GM19468 (cell line): ENCODE data around the gene ME3.

ENCODE experiments used
- ATAC-seq: cut with Tn5 transposase; IDR thresholded peaks from one replicate; pipeline ENCODE4 v1.9.1; 2021; ENCODE audit warnings: mild to moderate bottlenecking, moderate library complexity, moderate number of reproducible peaks; ENCODE audit not compliant: unreplicated experiment; ENCODE audit errors: extremely low read depth

The ME3 gene

GRCh38 chr11:86477495-86478155, 194.8 kb downstream of the ME3 start:
- no peak for ATAC-seq

DNA sequence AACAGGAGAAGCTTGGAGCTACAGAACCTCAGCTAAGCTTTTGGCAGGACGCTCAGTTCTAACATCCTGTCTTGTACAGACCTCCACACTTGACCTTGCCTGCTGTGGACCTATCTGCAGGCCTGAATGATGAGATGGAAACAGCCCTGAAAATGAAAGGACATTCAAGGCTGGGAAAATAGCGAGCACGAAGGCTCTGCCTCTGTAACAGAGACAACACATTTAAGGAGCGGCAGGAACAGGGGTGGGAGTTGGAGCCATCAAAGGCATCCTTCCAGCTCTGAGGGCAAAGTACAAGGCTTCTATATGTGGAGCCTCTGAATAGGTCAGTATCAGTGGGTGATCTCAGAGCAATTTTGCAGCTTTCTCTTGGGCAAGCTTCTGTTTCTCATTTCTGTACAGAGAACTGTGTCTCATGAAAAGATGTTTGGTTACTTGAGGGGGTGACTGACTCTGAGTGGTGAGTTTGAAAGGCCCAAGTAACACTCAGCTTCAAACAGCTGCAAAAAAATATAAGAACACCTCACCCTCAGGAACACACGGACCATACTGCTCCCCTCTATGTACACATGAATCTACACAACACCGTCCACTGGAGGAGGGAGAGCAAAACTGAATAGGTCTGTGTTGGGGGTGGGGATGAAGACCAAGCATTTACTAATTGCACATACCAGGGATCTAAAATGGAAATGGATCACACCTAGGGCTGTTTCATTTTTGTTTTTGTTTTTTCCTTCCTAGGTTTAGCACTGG, 196.1 kb downstream of the ME3 start:
- ATAC-seq: no peak

- no peak for ATAC-seq
These were observed 197.4 kb downstream of the ME3 start for GRCh38 chr11:86475027-86475426.

GRCh38 chr11:86473991-86474833, 198.2 kb downstream of the ME3 start:
- ATAC-seq: no peak

DNA sequence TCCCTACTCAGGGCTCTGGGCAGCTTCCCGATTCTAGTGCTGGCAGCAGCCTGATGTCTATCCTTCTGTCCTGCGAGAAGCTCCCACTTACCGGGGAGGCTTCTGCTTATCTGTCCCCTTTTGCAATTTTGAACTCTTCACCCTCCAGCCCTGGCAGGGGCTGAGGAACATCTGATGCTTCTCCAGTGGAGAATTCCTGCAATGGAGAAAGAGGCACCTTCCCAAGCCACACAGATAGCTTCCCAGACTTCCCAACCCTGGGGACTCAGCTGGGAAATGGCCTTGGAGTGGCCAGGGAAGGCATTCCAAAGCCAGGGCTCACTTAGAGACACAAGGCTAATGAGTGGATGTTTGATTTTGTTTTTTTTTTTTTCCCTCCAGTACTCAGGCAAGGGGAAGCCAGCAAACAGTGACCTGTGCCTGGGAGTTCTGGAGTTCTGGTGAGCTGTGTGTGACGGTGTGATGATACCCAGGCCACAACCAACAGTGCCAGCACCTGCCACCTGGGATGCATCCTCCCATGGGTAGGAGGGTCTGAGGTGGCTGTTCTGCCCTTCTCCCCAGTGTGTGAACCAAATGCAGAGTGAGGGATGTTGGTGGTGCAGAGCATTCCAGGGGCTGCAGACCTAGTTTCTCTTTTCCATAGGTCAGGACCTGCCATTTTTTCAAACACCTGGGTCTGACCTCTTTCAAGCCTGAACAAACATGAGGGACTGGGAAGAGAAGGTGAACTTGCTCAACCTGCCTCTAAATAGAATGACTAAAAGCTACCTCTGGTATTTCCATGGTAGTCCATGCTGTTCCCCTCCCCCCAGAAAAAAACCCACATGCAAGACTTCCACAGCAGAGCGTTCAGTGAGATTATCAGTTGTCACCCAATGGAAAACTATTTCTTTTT, 202.7 kb downstream of the ME3 start:
- ATAC-seq: no peak

GRCh38 chr11:86468169-86468568, 204.2 kb downstream of the ME3 start:
- ATAC-seq: no peak

DNA sequence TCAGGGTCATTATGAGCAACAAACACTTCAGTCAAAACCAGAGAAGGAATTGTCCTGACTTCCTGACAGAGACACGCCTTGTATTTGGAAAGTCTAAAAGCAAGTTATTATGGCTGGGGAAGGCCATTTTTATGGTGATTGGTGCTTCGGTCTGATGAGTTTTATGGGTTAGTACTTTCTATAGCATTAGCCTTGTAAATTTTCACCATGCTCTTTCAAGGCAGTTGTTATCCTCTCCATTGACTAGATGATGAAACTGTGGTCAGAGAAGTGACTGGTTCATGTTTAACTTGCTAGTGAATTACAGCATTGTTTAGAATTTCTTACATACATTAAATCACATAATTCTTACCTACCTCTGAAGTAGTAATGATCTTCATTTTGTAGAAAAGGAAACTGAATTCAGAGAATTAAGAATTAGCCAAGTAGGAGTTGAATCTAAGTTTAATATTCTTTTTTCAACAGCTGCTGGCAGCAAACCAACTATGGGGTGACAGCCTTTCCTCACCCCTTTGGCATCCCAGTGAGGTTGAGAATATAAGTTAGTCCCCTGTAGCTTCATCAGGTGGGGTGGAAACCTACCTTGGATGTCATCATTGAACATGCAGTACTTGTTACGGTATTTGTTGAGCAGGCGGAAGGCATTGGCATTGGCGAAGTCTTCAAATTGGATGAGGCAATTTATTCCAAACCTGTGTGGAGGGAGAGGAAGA, 207.8 kb downstream of the ME3 start:
- no peak for ATAC-seq

DNA sequence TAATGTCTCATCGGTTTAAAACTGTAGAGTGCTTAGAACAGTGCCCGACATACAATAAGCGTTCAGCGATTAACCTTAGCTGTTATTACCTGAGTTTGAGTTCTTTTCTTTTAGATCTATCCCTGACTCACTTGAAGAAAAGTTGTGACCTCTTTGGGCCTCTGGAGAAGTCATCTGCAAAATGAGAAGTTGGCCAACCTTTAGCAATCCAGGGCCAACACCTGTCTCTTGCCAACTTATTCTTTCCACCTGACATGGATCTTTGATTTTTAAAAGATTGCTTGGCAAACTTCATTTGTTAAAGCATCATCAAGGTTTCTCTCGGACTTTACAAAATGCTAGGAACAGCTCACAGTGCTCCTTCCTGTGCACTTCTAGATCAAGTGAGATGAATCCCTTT, 208.5 kb downstream of the ME3 start:
- ATAC-seq: no peak

- no peak for ATAC-seq
These were observed 209.3 kb downstream of the ME3 start for GRCh38 chr11:86463120-86463519.

GRCh38 chr11:86461892-86462291, 210.5 kb downstream of the ME3 start:
- ATAC-seq: no peak

DNA sequence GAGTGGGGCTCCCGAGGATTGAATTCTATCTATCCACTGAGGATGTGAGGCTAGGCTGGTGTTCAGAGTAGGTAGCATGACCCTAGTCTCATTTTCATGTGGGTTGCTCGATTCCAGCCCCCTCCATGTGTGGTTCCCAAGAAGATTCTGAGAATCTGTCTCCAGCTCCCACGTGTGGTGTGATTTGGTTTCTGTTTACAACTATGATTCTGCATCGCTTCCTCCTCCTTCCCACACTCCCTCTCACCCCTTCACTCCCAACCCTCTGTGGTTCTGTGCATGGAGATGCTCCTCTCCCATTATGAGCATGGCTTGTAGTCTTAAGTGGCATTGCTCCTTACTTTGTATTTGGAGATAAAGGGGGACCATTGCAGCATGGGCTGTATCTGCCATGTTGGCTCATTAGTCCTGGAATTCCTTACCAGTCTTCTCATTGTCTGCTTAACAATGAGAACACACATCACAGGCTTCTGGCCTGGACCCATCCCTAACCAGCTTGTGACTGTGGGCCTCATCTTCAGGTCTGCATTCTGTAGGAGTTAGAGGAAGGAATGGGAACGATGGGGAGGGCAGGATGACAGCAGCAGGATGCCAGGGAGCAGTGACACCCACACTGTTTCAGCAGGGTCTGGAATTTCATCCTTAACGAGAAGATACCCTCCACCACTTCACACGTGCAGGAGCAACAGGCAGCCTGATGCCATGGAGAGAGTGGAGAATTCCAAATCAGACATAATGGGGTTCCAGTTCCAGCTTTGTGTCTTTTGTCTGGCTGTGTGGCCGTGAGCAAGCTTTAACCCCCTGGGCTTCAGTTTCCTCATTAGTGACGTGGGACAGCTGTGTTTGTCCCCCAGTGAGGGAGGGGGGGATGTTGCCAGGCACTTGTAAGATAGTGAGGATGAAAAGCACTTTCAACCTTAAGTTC, 211.7 kb downstream of the ME3 start:
- ATAC-seq: no peak

DNA sequence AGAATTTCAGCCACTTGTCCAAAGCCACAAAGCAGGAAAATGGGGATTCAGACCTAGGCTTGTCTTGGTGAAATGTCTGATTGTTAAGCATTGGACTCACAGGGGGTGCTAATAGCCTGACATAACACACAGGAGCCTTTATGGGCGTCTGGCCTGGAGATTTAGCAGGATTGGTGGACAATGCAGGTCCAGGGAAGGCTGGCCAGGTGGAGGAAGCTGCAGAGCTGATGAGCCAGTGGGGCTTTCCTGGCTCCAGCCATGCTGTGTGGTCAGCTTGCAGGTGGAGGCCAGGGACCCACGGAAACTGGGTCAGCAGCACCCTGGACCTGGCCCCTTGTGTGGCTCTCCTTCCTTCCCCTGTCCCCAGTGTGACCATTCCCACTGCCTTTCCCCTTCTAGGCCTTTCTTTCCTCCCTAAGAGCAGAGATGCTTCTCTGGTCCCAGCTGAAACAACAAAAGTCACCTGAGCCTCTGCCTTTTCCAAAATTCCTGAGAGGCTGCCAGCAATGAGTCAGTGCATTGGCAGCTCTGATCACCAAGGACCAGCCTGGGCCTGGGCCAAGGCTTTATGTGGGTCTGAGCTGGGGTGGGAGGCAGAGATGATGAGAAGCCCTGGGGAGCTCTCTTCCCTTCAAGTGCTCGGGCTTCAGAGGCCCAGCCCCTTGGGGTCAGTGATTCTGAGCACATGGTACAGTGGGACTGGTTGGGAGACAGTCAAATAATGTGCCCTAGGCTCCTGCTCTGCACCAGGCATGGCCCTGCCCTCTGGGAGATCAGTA, 212.5 kb downstream of the ME3 start:
- no peak for ATAC-seq

DNA sequence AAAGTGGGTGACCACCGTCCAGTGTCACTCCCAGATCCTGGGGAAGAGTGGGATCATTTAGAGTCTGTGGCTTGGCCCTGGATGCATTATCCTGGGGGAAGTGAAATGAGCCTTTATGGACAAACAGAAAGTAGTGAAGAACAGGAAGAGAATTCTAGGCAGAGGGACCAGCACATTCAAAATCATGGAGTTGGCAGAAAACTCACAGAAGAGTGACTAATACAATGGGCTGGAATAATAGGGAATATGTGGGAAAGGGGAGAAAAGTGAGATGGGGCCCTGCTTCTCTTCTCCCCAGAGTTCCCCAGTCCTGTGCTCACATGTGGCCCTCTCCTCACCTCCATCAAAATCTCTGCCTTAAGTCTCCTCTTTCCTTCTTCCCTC, 213.4 kb downstream of the ME3 start:
- ATAC-seq: no peak

DNA sequence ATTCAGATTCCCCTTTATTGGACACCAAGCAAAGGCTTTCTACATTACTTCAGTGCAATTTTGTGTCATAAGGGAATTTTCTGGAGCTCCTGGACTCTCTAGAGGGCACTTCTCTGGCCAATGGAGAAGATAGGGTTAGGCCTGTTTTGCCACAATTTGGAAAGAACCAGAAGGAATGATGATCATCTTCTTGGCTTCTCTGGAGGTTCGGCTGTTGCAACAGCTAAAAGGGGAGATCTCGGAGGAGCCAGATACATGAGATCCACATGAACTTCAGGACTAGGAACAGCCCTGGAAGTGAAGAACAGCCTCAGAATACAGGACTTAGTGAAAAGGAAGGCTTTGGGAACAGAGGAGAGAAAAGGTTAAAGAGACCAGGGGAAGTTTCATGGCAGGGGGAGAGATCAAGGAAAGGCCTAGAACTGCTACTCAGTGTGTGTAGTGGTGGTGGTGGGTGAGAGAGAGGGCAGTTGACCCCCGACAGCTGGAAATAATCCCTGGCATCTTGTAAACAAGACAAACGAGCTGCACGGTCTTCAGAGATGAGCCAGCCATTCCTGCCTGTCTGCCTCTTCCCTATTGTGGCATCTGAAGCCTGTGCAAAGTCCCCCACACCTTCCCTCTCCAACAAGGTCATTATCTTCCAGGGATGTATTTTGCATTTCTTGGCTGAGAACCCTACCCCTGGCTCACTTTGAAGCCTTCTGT, 214.0 kb downstream of the ME3 start:
- ATAC-seq: no peak

GRCh38 chr11:86456075-86456939, 216.1 kb downstream of the ME3 start:
- ATAC-seq: no peak
